ENCODE measurements around the gene HK1. TPM values are rescaled to one million over a fixed set of nuclear protein-coding genes. Genes with fewer than 3 reads are reported as not detected.
"Not testable (repeated sequence)": the region's sequence is repeated elsewhere in the genome, so short reads cannot be mapped to it uniquely, and the experiment has no call there.

HK1 gene
- polyA plus RNA-seq, 1 donor = 19.3 TPM

DNA sequence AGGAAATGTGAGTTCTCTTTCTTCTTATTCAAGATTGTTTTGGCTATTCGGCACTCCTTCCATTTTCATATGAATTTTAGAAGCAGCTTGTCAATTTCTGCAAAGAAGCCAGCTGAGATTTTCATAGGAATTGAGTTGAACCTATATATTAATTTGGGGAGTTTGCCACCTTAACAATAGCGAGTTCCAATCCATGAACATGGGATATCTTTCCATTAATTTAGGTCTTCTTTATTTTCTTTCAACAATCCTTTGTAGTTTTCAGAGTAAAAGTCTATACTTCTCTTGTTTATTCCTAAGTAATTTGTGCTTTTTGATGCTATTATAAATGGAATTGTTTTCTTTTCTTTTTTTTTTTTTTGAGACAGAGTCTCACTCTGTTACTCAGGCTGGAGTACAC, 26.9 kb upstream of the HK1 start:
- H3K27me3 ChIP-seq (ENCODE audit: control insufficient read depth, insufficient read depth, low read length); H3K4me1 ChIP-seq (ENCODE audit: control insufficient read depth, insufficient read depth, low read length); H3K4me3 ChIP-seq (ENCODE audit: low read length); H3K27ac ChIP-seq (ENCODE audit: low read length); H3K9me3 ChIP-seq (ENCODE audit: control insufficient read depth, low read depth, low read length); DNase-seq: not testable (repeated sequence)
- 100% methylated on average over 1 of the region's 2 CpGs for WGBS (ENCODE audit: insufficient coverage, low lambda C conversion rate)
- H3K36me3 ChIP-seq (ENCODE audit: control insufficient read depth, insufficient read depth, low read length) = peaks cover 68% of the 10 kb centered on the region

DNA sequence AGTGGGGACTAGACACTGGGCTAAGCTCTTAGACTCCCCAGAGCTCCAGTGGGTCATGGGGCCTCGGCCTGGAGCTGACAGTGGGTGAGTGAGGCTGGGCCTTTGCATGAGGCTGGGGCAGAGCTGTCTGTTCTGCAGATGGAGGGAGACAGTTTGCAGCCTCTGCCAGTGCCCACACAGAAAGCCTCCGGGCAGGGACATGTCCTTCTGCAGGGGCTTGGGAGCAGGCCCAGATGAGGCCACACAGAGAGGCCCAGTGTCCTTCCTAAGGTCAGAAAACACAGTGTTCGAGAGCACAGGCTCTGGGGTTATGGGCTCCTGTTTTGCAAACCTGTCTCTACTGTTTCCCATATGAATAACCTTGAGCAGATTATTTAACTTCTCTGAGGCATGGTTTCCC, 25.1 kb upstream of the HK1 start:
- no peaks in the 10 kb centered on the region for H3K27me3 ChIP-seq (ENCODE audit: control insufficient read depth, insufficient read depth, low read length)
- H3K9me3 ChIP-seq (ENCODE audit: control insufficient read depth, low read depth, low read length) = peaks cover 3% of the 10 kb centered on the region
- WGBS (ENCODE audit: insufficient coverage, low lambda C conversion rate) = no CpG with 5 or more reads among the region's 3 CpGs
- no peak for DNase-seq
- no peaks in the 10 kb centered on the region for H3K4me1 ChIP-seq (ENCODE audit: control insufficient read depth, insufficient read depth, low read length)
- peaks cover 67% of the 10 kb centered on the region for H3K36me3 ChIP-seq (ENCODE audit: control insufficient read depth, insufficient read depth, low read length)
- H3K27ac ChIP-seq (ENCODE audit: low read length) = no peak overlapping the region
- no peak overlapping the region for H3K4me3 ChIP-seq (ENCODE audit: low read length)

- Histone ChIP-seq H3K4me1 (ENCODE audit: control insufficient read depth, insufficient read depth, low read length) (no peaks in the 10 kb centered on the region), H3K27ac (ENCODE audit: low read length) (no peak overlapping the region), H3K4me3 (ENCODE audit: low read length) (no peak overlapping the region), H3K9me3 (ENCODE audit: control insufficient read depth, low read depth, low read length) (no peaks in the 10 kb centered on the region), H3K27me3 (ENCODE audit: control insufficient read depth, insufficient read depth, low read length) (no peaks in the 10 kb centered on the region), H3K36me3 (ENCODE audit: control insufficient read depth, insufficient read depth, low read length) (peaks cover 60% of the 10 kb centered on the region)
- 76% methylated on average over 5 of the region's 7 CpGs for WGBS (ENCODE audit: insufficient coverage, low lambda C conversion rate)
- DNase-seq = no peak
Measured at GRCh38 chr10:69254877-69255276, 23.4 kb upstream of the HK1 start.

DNA sequence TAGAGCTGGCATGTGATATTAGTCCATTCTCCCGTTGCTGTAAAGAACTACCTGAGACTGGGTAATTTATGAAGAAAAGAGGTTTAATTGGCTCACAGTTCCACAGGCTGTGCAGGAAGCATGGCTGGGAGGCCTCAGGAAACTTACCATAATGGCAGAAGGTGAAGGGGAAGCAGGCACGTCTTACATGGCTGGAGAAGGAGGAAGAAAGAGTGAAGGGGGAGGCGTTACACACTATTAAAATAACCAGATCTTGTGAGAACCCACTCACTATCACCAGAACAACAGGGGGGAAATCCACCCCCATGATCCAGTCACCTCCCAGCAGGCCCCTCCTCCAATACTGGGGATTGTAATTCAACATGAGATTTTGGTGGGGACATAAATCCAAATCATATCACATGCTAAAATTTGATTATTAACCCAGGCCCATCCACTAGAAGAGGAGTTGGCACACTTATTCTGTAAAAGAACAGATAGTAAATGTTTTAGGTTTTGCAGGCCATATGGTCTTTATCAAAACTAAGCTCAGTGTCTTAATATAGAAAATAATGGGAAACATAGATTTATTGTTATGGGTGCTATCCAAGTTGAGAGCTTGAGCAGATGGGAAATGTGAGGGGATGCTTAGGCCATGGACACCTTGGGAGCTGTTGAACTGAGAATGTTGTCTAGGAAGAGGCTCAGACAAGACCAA, 18.6 kb upstream of the HK1 start:
- no peaks in the 10 kb centered on the region for H3K9me3 ChIP-seq (ENCODE audit: control insufficient read depth, low read depth, low read length)
- DNase-seq = no peak
- H3K4me1 ChIP-seq (ENCODE audit: control insufficient read depth, insufficient read depth, low read length) = no peaks in the 10 kb centered on the region
- peaks cover 42% of the 10 kb centered on the region for H3K36me3 ChIP-seq (ENCODE audit: control insufficient read depth, insufficient read depth, low read length)
- no peak overlapping the region for H3K27ac ChIP-seq (ENCODE audit: low read length)
- no peaks in the 10 kb centered on the region for H3K27me3 ChIP-seq (ENCODE audit: control insufficient read depth, insufficient read depth, low read length)
- H3K4me3 ChIP-seq (ENCODE audit: low read length) = no peak overlapping the region
- 100% methylated on average over 1 of the region's 3 CpGs for WGBS (ENCODE audit: insufficient coverage, low lambda C conversion rate)

DNA sequence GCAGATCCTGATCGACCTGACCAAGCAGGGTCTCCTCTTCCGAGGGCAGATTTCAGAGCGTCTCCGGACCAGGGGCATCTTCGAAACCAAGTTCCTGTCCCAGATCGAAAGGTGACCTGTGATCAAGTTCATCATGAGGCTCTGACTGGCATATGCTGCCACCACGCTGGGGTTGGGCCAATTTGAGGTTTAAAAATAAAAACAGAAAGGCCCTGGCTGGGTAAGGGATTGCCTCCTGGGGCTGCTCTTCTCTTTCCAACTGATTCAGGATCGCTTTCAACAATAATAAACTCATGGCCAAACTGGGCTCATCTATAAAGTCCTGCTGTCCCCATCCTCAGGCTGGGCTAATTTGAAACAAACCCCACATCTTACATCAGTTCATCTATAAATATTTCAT, 17.1 kb upstream of the HK1 start:
- H3K4me1 ChIP-seq (ENCODE audit: control insufficient read depth, insufficient read depth, low read length) = no peaks in the 10 kb centered on the region
- WGBS (ENCODE audit: insufficient coverage, low lambda C conversion rate) = no CpG with 5 or more reads among the region's 8 CpGs
- no peak overlapping the region for H3K4me3 ChIP-seq (ENCODE audit: low read length)
- H3K36me3 ChIP-seq (ENCODE audit: control insufficient read depth, insufficient read depth, low read length) = peaks cover 38% of the 10 kb centered on the region
- H3K27ac ChIP-seq (ENCODE audit: low read length) = no peak overlapping the region
- H3K9me3 ChIP-seq (ENCODE audit: control insufficient read depth, low read depth, low read length) = no peaks in the 10 kb centered on the region
- H3K27me3 ChIP-seq (ENCODE audit: control insufficient read depth, insufficient read depth, low read length) = no peaks in the 10 kb centered on the region
- DNase-seq = no peak

GRCh38 chr10:69262292-69262751, 16.0 kb upstream of the HK1 start:
- 80% methylated on average over 1 of the region's 3 CpGs for WGBS (ENCODE audit: insufficient coverage, low lambda C conversion rate)
- H3K4me1 ChIP-seq (ENCODE audit: control insufficient read depth, insufficient read depth, low read length) = no peaks in the 10 kb centered on the region
- no peak overlapping the region for H3K27ac ChIP-seq (ENCODE audit: low read length)
- no peak for DNase-seq
- no peaks in the 10 kb centered on the region for H3K9me3 ChIP-seq (ENCODE audit: control insufficient read depth, low read depth, low read length)
- no peaks in the 10 kb centered on the region for H3K27me3 ChIP-seq (ENCODE audit: control insufficient read depth, insufficient read depth, low read length)
- no peak overlapping the region for H3K4me3 ChIP-seq (ENCODE audit: low read length)
- peaks cover 39% of the 10 kb centered on the region for H3K36me3 ChIP-seq (ENCODE audit: control insufficient read depth, insufficient read depth, low read length)

DNA sequence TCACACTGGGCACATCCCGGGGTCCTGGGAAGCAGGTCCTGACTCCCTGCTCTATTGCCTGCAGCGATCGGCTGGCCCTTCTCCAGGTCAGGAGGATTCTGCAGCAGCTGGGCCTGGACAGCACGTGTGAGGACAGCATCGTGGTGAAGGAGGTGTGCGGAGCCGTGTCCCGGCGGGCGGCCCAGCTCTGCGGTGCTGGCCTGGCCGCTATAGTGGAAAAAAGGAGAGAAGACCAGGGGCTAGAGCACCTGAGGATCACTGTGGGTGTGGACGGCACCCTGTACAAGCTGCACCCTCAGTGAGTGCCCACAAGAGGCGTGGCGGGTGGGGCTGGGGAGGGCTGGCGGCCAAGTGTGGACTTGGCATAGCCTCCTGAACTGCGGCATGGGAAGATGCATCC, 12.8 kb upstream of the HK1 start:
- Histone ChIP-seq H3K9me3 (ENCODE audit: control insufficient read depth, low read depth, low read length) (no peaks in the 10 kb centered on the region), H3K4me1 (ENCODE audit: control insufficient read depth, insufficient read depth, low read length) (no peaks in the 10 kb centered on the region), H3K27me3 (ENCODE audit: control insufficient read depth, insufficient read depth, low read length) (no peaks in the 10 kb centered on the region), H3K36me3 (ENCODE audit: control insufficient read depth, insufficient read depth, low read length) (peaks cover 22% of the 10 kb centered on the region), H3K4me3 (ENCODE audit: low read length) (no peak overlapping the region), H3K27ac (ENCODE audit: low read length) (no peak overlapping the region)
- WGBS (ENCODE audit: insufficient coverage, low lambda C conversion rate) = no CpG with 5 or more reads among the region's 17 CpGs
- DNase-seq = no peak

DNA sequence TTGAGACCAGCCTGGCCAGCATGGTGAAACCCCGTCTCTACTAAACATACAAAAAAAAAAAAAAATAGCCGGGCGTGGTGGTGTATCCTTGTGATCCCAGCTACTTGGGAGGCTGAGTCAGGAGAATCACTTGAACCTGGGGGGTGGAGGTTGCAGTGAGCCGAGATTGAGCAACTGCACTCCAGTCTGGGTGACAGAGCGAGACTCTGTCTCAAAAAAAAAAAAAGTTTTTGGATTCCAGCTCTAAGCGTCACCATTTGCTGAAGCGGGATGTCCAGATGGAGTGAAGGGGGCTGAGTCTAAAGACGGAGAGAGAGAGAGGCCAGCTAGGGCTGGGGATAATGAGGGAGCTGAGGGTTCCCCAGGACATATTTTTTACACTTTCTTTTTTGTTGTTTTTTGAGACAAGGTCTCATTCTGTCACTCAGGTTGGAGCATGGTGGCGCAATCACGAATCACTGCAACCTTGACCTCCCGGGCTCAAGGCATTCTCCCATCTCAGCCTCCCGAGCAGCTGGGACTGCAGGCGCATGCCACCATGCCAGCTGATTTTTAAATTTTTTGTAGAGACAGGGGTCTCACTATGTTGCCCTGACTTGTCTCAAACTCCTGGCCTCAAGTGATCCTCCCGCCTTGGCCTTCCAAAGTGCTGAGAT, 9.4 kb upstream of the HK1 start:
- Histone ChIP-seq H3K36me3 (ENCODE audit: control insufficient read depth, insufficient read depth, low read length) (peaks cover 15% of the 10 kb centered on the region), H3K4me3 (ENCODE audit: low read length) (no peak overlapping the region), H3K9me3 (ENCODE audit: control insufficient read depth, low read depth, low read length) (no peaks in the 10 kb centered on the region), H3K4me1 (ENCODE audit: control insufficient read depth, insufficient read depth, low read length) (no peaks in the 10 kb centered on the region), H3K27ac (ENCODE audit: low read length) (no peak overlapping the region), H3K27me3 (ENCODE audit: control insufficient read depth, insufficient read depth, low read length) (no peaks in the 10 kb centered on the region)
- WGBS (ENCODE audit: insufficient coverage, low lambda C conversion rate) = 95% methylated on average over 4 of the region's 14 CpGs
- no peak for DNase-seq

GRCh38 chr10:69269761-69270160, 8.5 kb upstream of the HK1 start:
- H3K36me3 ChIP-seq (ENCODE audit: control insufficient read depth, insufficient read depth, low read length) = peaks cover 15% of the 10 kb centered on the region
- H3K27ac ChIP-seq (ENCODE audit: low read length) = no peak overlapping the region
- no CpG with 5 or more reads among the region's 2 CpGs for WGBS (ENCODE audit: insufficient coverage, low lambda C conversion rate)
- no peaks in the 10 kb centered on the region for H3K27me3 ChIP-seq (ENCODE audit: control insufficient read depth, insufficient read depth, low read length)
- no peaks in the 10 kb centered on the region for H3K9me3 ChIP-seq (ENCODE audit: control insufficient read depth, low read depth, low read length)
- no peak for DNase-seq
- H3K4me3 ChIP-seq (ENCODE audit: low read length) = no peak overlapping the region
- H3K4me1 ChIP-seq (ENCODE audit: control insufficient read depth, insufficient read depth, low read length) = no peaks in the 10 kb centered on the region

DNA sequence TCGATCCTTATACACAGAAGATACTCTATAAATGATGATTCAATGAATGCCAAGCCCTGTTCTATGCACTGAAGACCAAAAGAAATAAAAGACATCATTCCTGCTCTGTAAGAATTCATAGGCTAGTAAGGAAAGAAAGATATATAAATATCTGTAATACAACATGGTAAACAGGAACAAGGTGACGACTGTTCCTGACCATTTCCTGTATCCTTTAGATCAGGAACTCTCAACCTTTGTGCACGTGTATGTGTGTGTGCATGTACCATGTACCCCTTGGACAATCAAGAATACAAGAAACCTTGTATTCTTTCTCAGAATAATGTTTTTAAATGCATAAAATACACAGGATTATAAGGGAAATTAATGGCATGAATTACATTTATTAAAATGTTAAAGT, 7.3 kb upstream of the HK1 start:
- H3K27me3 ChIP-seq (ENCODE audit: control insufficient read depth, insufficient read depth, low read length) = no peaks in the 10 kb centered on the region
- H3K4me3 ChIP-seq (ENCODE audit: low read length) = no peak overlapping the region
- WGBS (ENCODE audit: insufficient coverage, low lambda C conversion rate) = 80% methylated on average over 1 of the region's 3 CpGs
- DNase-seq = no peak
- no peaks in the 10 kb centered on the region for H3K9me3 ChIP-seq (ENCODE audit: control insufficient read depth, low read depth, low read length)
- peaks cover 11% of the 10 kb centered on the region for H3K36me3 ChIP-seq (ENCODE audit: control insufficient read depth, insufficient read depth, low read length)
- H3K27ac ChIP-seq (ENCODE audit: low read length) = no peak overlapping the region
- H3K4me1 ChIP-seq (ENCODE audit: control insufficient read depth, insufficient read depth, low read length) = no peaks in the 10 kb centered on the region

DNA sequence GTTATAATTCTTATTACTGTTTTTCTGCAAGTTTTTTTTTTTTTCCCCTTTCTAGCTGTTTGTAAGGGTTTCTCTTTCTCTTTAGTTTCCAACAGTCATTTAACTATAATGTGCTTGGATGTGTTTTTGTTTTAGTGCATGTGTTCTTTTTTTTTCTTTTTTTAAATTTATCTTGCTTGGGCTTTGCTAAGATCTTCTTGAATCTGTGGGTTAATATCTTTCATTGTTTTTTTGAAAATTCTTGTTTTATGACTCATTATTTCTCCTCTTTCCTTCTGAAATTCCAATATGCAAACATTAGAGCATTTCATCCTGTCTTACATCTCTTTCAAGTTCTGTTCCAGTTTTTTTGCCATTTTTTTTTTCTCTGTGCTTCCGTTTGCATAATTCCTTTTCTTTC, 5.7 kb upstream of the HK1 start:
- Histone ChIP-seq H3K36me3 (ENCODE audit: control insufficient read depth, insufficient read depth, low read length) (peaks cover 1% of the 10 kb centered on the region), H3K27ac (ENCODE audit: low read length) (no peak overlapping the region), H3K9me3 (ENCODE audit: control insufficient read depth, low read depth, low read length) (no peaks in the 10 kb centered on the region), H3K4me1 (ENCODE audit: control insufficient read depth, insufficient read depth, low read length) (no peaks in the 10 kb centered on the region), H3K4me3 (ENCODE audit: low read length) (no peak overlapping the region), H3K27me3 (ENCODE audit: control insufficient read depth, insufficient read depth, low read length) (no peaks in the 10 kb centered on the region)
- no peak for DNase-seq
- 100% methylated on average over 1 of the region's 1 CpG for WGBS (ENCODE audit: insufficient coverage, low lambda C conversion rate)
